AG04449 (cell line): Measurements from ENCODE around the gene SMOC2.

ENCODE experiments used
- CTCF ChIA-PET: fragments of 350-600 bp; formaldehyde crosslinking; extraction: SDS; loops from one replicate; lab custom pipeline; 2021; ENCODE audit warnings: antibody characterized with exemption; lab: Yijun Ruan, JAX
- POLR2A ChIA-PET: fragments of 400-600, 350-600 bp; formaldehyde crosslinking; extraction: SDS; loops from one replicate; lab custom pipeline; 2020; ENCODE audit warnings: antibody characterized with exemption, inconsistent platforms; lab: Yijun Ruan, JAX
- DNase-seq: peaks from one replicate; pipeline ENCODE4 v3.0.0-alpha.2; 2010; ENCODE audit warnings: low read depth, low spot score
- H3K4me3 ChIP-seq: 2 replicates; pipeline ENCODE4 v1.5.1; 2011; ENCODE audit warnings: low read depth, mild to moderate bottlenecking, control low read depth, low read length
- CTCF ChIP-seq: IDR thresholded peaks from one replicate; pipeline ENCODE4 v1.5.1; 2011; ENCODE audit warnings: mild to moderate bottlenecking, moderate library complexity, low read length, control low read depth, inconsistent platforms; ENCODE audit not compliant: insufficient read depth; ENCODE audit errors: missing control alignments

Gene SMOC2

GRCh38 chr6:168574075-168574698 lies 133.2 kb downstream of the SMOC2 start:
- ChIA-PET CTCF (no interaction called here), POLR2A (no interaction called here)
- DNase-seq, result no peak
- TF ChIP-seq CTCF, result no peak
- H3K4me3 ChIP-seq, result no peak overlapping the region

- CTCF ChIA-PET, result no interaction called here
- H3K4me3 ChIP-seq, result no peak overlapping the region
- DNase-seq, result no peak
- POLR2A ChIA-PET, result no interaction called here
- no peak for TF ChIP-seq CTCF
Observed at GRCh38 chr6:168574699-168575195, 133.8 kb downstream of the SMOC2 start.

GRCh38 chr6:168575346-168576098 lies 134.5 kb downstream of the SMOC2 start:
- TF ChIP-seq CTCF, result no peak
- DNase-seq, result no peak
- POLR2A ChIA-PET, result no interaction called here
- CTCF ChIA-PET, result no interaction called here
- no peak overlapping the region for H3K4me3 ChIP-seq

GRCh38 chr6:168576388-168576787 lies 135.4 kb downstream of the SMOC2 start:
- no peak for TF ChIP-seq CTCF
- ChIA-PET CTCF (no interaction called here), POLR2A (no interaction called here)
- no peak overlapping the region for H3K4me3 ChIP-seq
- DNase-seq, result no peak

GRCh38 chr6:168577496-168577895 lies 136.5 kb downstream of the SMOC2 start:
- CTCF ChIA-PET, result no interaction called here

More at GRCh38 chr6:168577496-168577895, 136.5 kb downstream of the SMOC2 start:
- H3K4me3 ChIP-seq, result no peak overlapping the region
- DNase-seq, result no peak
- TF ChIP-seq CTCF, result no peak
- POLR2A ChIA-PET, result no interaction called here
